Heart left ventricle (tissue), 13 donors: ENCODE data around the gene ASCL2.

Experiments
- CTCF ChIP-seq, 12 donors: fragments of 200-600 bp; sonication (generic) in 4 of 12; IDR thresholded peaks; one replicate each; pipeline versions ENCODE4 v1.5.0 to v1.8.0; 2018 to 2022; ENCODE audit warnings: antibody characterized with exemption in 12 of 12, mild to moderate bottlenecking in 5 of 12
- POLR2A ChIP-seq, 2 donors: fragments of 450-650 bp; IDR thresholded peaks; one replicate each; pipeline ENCODE4 v1.6.1; 2017; ENCODE audit warnings: antibody characterized with exemption in 2 of 2, mild to moderate bottlenecking in 2 of 2, moderate library complexity in 2 of 2
- donor health status: ischemic (EF 13 %, LVEDD 7.1; RV severe dilation, severe dysfunction).
- donor health status: DM: no; HTN: yes; CAD: no.
- donor health status: DM: no; HTN: no; CAD: no.
- donor health status: ischemic (EF 25% LVEDD 6.9; RV normal size, moderate dysfunction).
- donor health status: ischemic (EF 25% LVEDD 5.7; RV mildly dilated, moderate dysfunction).
- donor health status: ischemic (EF 35%, LVEDD 5.7; RV mildly dilated, moderate dysfunction).
- donor health status: nonischemic (EF 11% LVEDD 7.7; RV severe dilation, severe dysfunction).
- donor health status: DM: yes; HTN: yes; CAD: no.
- donor health status: PGD.
- donor health status: ischemic (EF 29% LVEDD 5.4; RV normal size, mild dysfunction).
- donor health status: nonischemic (EF 23%, LVEDD 6.1; RV moderate dilation, normal function).

DNA sequence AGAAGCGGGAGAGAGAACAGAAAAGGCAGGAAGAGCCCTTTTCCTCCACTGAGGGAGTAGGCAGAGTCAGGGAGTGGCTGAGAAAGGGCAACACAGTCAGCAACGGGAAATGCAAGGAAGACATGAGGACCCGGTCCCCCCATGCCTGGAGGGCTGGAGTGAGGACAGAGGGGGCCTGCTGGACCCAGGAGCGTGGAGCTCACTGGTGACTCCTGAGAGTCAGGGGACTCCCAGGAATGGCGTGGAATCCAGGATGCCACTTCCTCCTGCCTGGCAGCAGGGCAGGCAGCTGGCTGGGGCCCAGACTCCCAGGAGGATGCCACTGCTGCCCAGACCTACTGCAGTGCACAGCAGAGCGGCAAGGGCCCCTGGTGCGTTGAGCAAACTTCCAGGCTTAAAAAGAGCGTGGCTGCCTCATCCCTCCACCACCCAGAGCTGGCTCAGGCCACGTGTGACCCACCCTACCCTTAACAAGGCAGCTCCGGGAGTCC, 20.0 kb upstream of the ASCL2 start:
- no peak for TF ChIP-seq CTCF (IDR thresholded peaks at IDR 0.05)
- TF ChIP-seq POLR2A (IDR thresholded peaks at IDR 0.05): no peak
